Ecto neural progenitor cell (in vitro differentiated cells): ENCODE results near the gene USP15.

Experiments used
- DNase-seq: peaks from one replicate; pipeline ENCODE4 v3.0.0-alpha.2; 2018; ENCODE audit warnings: low spot score

USP15 gene

DNA sequence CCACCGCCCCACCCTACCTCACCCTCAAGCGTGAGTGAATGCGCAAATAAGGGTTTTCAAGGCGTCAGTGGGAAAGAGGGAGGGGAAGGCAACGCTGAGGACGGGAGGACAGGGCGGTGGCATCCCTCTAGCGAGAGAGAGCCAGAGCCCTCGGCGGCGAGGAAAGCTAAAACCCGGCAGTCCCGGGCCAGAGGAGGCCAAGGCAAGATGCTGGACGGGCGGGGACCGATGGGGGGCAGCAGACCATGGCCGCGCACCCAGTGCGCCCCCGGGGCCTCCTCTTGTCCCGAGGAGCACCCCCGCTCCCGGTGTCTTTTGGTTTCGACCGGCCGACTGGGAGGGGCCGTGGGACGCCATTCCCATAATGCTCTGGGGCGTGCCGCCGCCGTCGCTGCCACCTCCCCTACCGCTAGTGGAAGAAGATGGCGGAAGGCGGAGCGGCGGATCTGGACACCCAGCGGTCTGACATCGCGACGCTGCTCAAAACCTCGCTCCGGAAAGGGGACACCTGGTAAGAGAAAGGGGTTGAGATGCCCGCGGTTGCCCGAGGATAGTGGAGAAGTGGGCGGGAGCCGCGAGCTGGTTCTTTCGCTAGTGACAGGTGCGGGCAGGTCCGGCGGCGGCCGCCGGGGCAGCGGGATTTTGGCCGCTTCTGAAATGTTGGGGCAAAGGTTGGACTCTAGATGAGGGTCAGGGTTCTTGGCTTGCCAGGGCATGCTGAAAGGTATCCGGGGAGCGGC, at the start of gene USP15:
TSS of gene USP15 (plus strand) at position 412 of the 740 bp plus-strand sequence. CDS start at position 423, 11 bp downstream.
- DNase-seq: peak; percentile 99

- no peak for DNase-seq
These were observed 49.8 kb upstream of the USP15 start for GRCh38 chr12:62210422-62210821.

GRCh38 chr12:62211510-62211909, 48.7 kb upstream of the USP15 start:
- no peak for DNase-seq

DNA sequence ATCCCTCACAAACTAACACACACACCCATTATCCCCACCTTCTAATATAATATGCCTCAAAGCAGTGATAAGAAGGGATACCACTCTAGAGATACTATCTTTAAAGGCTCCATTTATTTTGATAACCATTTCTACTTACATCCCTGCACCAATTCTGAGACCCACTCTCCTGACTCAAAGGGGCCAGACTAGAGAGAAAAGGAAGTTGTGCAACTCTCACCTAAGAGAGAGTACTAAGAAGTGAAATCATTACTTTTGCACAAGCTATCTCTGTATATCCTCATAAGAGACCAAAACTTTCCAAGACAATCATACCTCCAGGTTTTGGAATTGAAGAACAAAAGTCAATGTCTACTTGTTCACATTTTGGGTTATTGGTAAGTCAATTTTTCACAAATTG, 45.4 kb upstream of the USP15 start:
- DNase-seq: no peak

- no peak for DNase-seq
These were observed 44.7 kb upstream of the USP15 start for GRCh38 chr12:62215506-62215905.

DNA sequence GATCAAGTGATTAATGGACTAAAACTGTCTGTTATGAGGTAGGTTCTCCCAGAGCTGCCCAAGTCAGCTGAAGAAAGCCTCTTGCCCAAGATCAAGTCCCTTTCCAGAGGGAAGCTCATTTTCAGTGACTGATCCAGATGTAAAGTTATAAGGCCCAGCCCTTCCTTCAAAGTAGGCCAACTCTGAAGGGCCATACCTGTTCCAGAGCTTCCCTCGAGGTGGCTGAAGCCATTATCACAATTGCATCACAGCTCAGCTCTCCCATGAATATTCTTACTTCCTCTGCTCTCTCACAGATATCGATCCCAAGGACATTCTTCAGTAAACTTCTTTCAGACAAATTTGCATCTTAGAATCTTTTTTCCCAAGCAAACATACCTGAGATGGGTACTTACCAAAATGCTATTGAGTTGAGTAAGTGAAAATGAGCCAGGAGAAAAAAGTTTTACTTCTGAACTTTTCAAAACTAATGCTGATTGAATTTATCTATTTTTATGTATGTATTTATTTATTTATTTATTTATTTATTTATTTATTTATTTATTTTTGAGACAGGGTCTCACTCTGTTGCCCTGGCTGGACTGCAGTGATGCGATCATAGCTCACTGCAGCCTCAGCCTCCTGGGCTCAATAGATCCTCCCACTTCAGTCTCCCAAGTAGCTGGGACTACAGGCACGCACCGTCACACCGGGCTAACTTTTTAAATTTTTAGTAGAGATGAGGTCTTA, 42.6 kb upstream of the USP15 start:
- no peak for DNase-seq

- DNase-seq: no peak
These were observed 39.1 kb upstream of the USP15 start for GRCh38 chr12:62221107-62221506.

DNA sequence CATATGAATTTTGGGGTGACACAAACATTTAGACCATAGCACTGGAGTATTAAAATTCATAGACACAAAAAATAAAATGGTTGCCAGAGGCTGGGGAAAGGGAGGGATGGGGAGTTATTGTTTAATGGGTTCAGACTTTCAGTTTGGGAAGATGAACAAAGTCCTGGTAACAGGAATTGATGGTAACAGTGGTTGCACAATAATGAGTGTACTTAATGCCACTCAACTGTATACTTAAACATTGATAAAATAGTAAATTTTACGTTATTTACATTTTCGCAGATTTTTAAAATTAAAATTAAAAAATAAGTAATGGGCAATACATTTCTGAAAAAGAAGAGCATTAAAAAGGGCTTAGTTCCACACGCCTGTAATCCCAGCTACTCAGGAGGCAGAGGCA, 35.6 kb upstream of the USP15 start:
- no peak for DNase-seq

GRCh38 chr12:62227091-62227490, 33.1 kb upstream of the USP15 start:
- no peak for DNase-seq

- DNase-seq: no peak
These were observed 29.6 kb upstream of the USP15 start for GRCh38 chr12:62230652-62231051.

DNA sequence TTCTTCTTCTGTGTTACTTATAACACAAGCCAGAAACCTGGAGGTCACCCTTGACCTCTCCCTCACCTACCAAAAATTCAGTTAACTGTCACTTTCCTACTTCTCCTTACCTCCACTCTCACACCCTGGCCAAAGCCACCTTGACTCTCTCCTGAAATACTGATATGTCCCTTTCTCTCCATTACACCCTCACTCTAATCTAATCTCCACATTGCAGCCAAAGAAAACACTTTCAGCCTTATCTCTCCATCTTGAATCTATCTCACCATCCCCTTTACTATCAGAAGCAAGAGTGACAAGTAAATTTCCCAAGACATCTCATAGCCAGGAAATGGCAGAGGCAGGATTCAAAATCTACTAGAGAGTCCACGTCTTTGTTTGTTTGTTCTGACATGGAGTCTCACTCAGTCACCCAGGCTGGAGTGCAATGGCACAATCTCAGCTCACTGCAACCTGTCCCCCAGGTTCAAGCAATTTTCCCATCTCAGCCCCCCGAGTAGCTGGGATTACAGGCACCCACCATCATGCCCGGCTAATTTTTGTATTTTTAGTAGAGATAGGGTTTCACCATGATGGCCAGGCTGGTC, 28.0 kb upstream of the USP15 start:
- DNase-seq: no peak

DNA sequence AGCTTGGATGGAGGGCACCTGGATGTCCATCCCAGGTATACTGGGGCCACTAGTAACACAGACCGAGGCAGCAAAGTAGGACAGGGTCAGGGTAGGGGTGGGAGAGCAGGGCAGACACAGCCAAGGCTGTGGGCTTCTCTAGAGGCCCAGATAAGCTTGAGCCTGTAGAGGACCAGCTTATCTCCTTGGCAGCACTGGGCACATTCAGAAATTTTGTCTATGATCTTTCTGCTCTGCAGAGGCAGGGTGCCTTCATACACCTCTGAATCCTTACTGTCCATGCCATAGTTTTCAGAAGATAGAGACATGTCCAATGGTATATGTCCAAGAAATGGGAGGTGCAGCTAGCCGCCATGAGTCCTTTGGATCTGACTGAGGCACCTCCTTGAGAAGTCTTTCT, 26.4 kb upstream of the USP15 start:
- DNase-seq: no peak

DNA sequence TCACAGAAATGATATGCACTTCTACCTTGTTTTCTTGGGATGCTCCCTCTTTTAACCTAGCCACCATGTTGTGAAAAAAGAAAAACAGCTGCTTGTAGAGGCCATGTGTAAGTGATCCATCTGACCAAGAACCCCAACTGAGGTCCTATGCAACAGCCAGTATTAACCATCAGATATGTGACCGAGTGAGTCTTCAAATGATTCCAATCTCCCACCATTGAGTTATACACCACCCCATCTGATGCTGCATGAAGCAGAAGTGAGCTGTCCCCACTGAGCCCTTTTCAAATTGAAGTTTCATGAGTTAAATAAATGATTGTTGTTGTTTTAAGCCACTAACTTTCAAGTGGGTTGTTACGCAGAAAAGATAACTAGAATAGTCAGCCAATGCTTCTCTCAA, 20.6 kb upstream of the USP15 start:
- DNase-seq: no peak

GRCh38 chr12:62247281-62248045, 12.7 kb upstream of the USP15 start:
- DNase-seq: no peak

DNA sequence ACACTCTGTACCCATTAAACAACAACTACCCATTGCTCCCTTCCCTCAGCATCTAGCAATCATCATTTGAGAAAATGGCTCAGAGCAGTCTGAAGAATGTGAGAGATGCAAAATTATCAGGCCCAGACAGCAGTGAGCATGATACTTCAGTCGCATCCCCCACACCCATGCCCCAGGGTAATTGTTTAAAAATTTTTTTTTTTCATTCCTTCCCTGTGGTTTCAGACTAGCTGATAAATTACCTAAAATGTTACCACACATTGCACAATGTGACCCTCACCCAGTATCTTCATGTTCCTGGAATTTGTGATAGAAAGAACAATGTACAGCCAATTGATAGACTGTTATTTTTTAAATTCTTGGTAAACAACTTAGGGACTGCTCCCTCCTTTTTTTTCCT, 11.3 kb upstream of the USP15 start:
- no peak for DNase-seq

DNA sequence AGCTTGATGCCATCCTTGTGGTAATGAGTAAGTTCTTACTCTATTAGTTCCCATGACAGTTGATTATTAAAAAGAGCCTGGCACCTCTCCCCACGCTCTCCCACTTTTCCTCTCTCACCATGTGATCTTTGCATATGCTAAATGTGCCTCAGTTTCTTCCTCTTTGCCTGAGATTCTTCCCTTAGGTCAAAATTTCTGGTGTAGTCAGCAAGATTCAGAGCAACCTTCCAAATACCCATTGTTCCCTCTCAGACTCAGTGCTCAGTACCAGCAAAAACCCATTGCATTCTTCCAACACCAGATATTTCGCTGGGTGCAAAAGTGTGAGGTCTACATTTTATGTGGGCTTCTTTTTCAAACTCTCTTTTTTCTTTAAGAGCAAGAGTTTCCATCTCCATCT, 10.8 kb upstream of the USP15 start:
- DNase-seq: no peak

DNA sequence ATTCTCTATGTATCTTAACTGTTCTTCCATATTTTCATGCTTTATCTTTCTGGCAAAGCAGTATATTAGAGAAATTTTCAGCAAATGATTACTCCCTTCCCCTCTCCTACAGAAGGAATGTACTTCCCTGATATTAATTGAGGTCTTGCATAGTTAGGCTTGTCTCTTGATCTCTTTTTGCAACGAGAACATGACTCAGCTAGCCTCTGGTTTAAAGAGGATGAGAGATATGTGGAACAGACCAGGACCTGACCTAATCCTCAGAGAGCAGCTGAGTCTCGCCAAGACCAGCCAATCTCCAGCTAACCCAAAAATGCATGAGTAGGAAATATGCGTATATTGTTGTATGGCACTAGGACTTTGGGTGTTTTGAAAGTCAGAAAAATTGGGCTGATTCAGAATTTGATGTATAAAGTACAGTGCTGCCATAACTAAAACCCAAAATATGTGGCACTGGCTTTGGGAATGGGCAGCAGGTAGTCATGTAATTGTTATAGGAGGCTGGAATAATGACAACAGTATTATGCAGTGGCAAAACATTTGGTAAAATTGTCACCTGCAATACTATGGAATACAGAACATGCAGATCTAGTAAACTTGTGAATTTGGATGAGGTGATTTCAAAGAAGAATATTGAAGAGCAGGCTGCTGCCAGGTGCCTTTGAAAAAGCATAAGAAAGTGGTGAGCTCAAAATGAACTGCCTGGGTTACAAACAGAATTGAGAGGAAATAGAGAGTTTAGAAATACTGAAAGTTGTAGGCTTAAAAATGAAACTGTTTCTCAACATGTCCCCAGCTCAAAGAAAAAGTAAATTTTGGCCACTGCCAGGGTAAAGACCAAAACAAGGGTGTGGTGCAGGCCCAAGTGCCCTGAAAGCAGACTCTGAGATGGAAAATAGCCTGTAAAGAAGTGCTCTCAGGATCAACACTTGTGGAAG, 9.3 kb upstream of the USP15 start:
- no peak for DNase-seq

GRCh38 chr12:62251609-62251958, 8.6 kb upstream of the USP15 start:
- DNase-seq: no peak

DNA sequence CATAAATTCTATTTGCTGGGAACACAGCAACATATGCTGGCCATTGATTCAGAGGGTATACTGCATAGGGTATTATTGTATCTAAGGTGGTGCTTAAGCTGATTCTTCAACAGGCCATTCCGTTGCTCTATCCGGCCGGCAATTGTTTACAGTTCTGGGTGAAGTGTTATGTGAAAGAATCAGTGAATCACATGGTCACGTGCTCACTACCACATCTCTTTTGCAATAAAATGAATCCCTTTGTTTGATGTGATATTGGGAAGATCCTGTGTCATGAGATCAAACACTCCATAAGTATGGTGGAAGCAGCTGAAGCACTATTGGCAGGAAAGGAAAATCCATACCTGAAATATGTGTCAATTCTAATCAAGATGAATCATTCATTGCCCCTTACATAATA, 7.6 kb upstream of the USP15 start:
- DNase-seq: no peak

- DNase-seq: no peak
These were observed 5.2 kb upstream of the USP15 start for GRCh38 chr12:62254967-62255366.

DNA sequence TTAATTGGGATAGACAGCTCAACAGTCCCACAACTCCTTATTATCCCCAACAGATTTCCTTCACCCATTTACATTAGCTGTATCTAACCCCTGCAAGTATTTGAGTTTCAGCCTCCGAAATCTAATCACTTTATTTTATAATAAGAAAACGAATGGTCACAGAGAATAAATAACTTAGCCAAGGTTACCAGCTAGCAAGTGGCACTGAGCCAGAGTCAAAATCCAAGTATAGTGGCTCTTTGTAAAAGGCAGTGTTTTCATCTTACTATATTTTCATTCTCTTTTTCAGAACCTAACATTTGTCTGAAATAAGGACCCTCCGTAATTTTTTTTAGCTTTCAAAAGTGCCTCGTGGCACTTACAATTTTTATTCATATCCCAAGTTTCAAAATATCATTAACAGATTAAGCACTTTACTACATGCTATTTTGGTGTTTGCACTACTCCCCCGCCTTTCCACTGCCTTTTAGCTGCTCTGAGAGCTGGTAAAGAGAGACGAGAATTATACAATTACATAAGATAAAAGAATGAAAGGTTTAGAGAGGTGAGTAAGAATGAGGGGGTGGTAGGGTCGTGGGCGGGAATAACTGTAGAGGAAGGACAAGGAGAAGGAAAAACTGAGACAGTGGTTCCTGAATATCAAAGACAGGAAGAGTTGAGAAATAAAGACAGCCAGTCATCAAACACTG, 3.7 kb upstream of the USP15 start:
- DNase-seq: no peak
